HG02870 (cell line): Measurements from ENCODE around the gene PLAAT4.
"Not testable (repeated sequence)": the region's sequence is repeated elsewhere in the genome, so short reads cannot be mapped to it uniquely, and the experiment has no call there.

Experiments used
- ATAC-seq: cut with Tn5 transposase; IDR thresholded peaks from one replicate; pipeline ENCODE4 v1.9.1; 2021; ENCODE audit warnings: mild to moderate bottlenecking, moderate library complexity; ENCODE audit not compliant: unreplicated experiment

PLAAT4 gene

DNA sequence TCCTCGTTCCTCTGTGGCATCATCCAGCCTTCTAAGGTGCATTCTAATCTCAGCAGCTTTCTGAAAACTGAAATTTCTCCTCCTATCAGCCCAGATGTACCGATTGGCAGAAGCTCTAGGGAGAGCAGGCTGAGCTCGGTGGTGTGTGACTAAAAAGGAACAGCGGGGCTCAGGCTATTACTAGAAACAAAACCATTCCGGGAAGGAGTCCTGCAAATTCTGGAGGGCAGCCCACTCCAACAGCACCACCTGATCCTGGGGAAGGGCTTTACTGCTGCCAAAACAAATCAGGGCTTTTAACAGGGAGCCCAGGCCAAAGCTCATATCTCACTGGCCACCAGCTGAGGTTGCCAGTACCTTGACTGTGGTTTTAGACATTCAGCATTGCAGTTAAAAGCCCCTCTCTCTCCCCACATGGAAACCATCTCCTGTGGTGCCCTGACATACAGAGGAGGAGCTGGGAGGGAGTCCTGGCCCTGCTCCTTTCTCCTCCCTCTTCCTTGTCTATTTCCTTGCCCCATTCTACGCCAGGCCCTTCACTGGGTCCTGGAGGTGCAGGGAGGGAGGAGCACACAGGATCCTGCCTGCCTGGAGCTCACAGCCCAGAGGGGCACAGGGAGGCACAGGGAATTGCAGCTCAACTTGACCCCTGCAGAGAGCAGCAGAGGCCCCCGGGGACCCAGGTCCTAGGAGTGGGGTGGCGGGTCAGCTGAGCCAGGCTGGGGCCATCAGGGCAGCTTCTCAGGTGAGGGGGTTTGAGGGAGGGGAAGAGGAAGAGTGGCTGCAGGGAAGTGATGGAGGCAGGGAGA lies 889 bp downstream of the PLAAT4 start:
- ATAC-seq: no peak

DNA sequence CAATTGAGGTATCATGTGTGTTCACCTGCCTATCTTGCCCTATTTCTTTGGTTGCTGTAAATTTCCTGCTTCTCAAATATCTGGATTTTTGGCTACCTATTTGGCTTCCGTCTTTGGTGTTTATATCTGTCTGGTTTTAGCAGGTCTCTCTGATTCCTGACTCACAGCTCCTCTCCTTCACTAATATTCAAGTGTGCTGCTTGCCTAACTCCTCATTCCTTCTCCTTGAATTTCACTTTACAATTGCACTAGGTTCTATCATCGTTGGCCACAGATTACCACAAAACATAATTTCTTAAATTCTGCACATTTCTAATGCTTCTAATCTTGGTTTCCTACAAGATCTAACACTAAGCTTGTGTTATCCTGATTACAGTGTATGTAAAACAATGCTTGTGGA lies 5.9 kb downstream of the PLAAT4 start:
- ATAC-seq: not testable (repeated sequence)

DNA sequence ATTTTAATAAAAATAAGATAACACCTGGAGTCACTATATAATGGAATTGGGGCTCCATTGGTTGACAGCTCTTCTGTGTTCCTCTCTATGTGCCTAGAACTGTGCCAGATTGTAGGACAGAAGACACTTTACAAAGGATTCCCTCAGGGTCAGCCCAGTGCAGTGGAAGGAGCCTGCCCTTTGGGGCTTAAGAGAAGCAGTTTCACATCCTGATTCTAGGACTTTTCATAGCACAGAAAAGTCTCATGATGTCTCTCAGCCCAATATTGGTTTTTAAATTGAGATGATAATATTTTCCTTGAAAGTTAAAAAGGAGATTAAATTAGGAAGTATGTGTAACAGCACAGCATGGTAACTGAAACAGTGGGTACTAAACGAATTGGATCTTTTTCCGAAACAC lies 7.1 kb downstream of the PLAAT4 start:
- ATAC-seq: no peak

DNA sequence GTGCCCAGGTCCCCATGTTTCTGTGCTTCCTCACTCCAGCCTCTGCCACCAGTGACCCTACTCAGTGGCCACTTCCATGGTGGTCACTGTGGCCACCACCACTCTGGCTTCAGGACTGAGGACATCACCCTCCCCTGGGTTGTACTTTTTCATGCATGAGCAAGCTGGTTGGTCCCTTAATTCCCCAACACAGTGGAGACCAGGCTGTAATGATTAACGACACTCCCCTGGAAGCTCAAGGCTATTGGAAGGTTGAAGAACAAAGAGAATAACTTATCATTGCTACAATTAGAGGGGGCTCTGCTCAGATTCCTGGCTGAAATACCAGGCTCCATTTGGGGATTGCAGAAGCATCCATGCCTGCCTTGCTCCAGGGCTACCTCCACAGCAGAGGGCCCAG lies 10.5 kb downstream of the PLAAT4 start:
- ATAC-seq: no peak

DNA sequence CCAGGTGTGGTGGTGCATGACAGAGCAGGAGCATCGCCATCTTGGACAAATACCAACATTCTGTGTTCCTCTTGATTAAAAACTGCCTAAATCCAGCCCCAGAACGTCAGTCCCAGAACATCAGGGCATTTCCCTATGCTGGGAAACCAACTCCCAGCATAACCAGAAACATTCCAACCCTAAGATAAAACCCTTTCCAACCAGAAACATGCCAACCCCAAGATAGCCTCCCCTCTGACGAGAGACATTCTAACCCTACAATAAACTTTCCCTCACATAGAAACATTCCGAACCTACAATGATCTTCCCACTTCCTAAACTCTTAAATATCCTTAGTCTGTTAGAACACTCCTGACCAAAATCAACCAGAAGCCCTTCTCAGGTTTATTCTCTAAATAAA lies 11.6 kb downstream of the PLAAT4 start:
- ATAC-seq: no peak

DNA sequence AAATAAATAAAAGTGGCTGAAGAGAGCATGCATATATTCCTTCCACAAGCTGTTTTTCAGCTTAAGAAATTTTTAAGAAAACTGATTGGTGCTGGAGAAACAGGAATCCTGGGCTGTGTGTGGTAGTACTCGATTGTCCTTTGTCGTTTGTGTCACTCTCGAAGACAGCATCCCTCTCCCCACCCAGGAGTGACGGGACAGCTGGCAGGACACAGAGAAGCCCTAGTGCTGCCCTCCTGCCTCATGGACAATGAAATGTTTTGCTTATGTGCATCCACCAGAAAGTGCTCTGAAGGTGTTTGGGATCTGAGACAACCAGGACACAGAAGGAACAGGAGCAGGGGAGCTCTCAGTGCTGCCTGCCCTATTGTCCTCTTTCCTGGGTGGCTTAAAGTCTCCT lies 12.8 kb downstream of the PLAAT4 start:
- ATAC-seq: no peak

DNA sequence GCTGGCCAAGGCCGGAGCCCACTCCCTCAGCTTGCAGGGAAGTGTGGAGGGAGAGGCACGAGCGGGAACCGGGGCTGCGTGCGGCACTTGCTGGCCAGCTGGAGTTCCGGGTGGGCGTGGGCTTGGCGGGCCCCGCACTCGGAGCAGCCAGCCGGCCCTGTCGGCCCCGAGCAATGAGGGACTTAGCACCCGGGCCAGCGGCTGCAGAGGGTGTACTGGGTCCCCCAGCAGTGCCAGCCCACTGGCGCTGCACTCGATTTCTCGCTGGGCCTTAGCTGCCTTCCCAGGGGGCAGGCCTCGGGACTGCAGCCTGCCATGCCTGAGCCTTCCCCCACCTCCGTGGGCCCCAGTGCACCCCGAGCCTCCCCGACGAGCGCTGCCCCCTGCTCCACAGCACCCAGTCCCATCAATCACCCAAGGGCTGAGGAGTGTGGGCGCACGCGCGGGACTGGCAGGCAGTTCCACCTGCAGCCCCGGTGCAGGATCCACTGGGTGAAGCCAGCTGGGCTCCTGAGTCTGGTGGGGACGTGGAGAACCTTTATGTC lies 13.6 kb downstream of the PLAAT4 start:
- not testable (repeated sequence) for ATAC-seq

DNA sequence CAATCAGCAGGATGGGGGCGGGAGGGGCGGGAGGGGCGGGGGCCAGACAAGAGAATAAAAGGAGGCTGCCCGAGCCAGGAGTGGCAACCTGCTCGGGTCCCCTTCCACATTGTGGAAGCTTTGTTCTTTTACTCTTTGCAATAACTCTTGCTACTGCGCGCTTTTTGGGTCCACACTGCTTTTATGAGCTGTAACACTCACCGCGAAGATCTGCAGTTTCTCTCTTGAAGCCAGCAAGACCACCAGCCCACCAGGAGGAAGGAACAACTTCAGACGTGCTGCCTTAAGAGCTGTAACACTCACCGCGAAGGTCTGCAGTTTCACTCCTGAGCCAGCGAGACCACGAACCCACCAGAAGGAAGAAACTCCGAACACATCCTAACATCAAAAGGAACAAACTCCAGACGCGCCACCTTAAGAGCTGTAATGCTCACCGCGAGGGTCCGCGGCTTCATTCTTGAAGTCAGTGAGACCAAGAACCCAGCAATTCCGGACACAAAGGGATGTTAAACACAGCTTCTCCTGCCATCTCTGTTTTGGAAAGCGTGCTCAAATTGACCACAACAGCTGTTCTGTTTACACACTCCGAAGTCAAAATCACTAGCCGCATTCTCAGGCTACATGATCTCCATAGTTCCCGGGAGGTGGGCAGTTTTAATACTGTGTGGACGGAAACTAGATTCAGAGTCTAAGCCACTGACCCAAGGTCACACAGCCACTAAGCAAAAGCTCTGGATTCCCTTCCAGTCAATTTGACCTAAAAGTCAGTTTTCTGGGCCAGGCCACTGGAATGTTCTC lies 14.7 kb downstream of the PLAAT4 start:
- ATAC-seq: no peak

DNA sequence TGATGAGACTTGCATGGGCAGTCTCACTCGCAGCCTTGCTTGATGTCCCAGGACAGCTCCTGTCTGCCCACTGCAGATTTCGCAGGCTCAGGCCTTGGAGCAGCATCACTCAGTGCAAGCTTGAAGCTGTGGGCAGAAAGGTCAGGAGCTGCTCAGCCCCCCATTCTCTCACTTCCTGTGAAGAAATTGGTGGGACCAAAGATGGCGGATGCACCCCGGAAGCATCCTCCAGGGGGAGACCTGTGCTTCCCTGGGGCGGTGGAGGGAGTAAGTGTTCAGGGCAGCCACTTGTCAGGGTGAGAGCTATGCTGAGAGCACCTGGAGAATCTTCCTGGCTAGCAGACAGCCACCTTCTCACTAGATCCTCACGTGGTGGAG lies 15.3 kb downstream of the PLAAT4 start:
- ATAC-seq: no peak

DNA sequence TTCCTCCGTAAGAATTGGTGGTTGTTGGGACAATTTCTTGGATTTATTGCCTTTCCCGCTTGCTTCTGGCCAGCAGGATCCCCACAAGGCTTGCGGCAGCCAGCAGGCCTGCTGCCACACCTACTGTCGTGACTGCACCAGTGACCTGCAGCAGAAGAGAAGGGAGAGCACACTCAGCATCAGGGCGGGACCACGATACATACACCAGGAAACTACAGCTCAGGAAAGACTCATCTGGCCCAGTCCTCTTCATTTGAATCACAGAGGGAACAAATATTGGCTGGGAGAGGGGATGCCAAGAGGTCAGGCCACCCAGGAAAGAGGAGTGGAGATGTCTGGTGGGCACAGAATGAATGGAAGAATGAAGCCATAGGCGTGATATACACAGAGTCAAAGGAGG lies 16.3 kb downstream of the PLAAT4 start:
- ATAC-seq: no peak

DNA sequence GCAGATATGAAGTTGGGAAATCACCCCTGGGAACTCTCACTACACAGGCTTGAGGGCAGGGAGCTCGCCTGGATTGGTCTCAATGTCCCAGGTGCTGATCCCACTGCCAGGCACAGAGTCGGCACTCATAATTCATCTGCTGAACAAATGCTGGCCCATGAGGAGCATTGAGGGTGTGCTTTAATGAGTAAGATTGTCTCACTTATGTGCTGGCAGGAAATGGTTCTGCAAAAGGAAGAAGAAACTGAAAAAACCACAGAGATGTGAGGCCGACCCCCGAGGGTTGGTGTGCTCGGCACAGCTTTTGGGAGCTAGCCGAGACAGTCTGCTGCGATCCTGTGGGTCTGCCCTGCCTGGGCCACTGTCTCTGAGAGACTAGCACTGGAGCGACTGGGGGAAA lies 17.2 kb downstream of the PLAAT4 start:
- peak; percentile 74 for ATAC-seq

DNA sequence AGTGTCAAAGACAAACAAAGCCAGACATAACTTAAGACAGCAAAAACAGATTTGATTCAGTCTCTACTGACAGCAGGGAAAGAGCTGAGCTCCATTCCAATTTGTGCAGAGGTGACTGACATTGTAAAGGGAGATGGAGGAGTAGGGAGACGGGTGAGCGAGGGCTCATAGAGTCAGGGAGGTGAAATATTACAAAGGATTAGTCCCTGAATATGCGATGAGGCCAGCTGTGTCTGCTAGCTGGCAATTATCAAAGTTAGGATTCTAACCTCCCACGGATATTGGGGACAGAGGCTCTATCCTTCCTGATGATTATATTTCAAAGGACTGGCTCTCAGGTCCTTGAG lies 18.2 kb downstream of the PLAAT4 start:
- no peak for ATAC-seq

DNA sequence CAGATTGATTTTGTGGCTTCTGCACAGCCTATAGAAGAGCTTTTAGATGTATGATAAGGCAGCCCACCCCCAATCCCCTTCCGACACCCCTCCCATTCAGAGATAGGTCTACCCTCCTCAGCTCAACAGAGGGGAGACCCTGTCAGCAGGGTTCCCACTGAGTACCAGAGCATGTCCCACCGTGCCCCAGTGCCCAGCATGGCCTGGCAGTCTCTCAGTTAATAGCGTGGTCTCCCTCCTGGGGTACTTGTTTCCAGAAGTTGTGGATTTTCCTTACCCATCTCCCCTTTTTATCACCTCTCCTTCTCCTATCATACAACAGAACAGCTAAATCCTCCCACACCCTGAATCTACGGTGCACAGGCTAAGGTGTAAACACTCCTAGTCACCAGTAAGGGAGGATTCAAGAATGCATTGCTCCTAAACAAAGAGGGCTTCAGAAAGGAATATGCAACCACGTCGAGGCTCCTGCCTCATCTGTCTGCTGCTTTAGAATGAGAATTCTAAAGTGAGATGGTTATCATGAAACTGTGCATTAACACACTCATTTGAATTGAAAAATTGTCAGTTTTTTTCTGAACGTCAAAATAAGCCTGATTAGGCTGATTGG lies 19.9 kb downstream of the PLAAT4 start:
- ATAC-seq: no peak

DNA sequence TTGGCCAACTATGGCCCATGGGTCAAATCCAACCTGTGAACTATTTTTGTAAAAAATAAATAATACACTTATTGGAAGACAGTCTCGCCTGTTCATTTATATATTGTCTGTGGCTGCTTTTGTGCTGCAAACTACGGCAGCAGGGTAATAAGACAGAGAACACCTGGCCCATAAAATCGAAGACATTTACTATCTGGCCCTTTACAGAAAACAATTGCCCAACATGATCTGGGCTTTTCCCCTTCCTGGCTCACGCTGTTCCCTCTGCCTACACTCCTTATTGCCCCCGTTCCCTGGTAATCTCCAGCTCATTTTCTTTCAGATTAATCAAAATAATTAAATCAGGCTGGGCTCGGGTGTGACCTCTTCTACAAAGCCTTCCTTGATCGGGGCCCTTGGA lies 21.0 kb downstream of the PLAAT4 start:
- ATAC-seq: no peak

DNA sequence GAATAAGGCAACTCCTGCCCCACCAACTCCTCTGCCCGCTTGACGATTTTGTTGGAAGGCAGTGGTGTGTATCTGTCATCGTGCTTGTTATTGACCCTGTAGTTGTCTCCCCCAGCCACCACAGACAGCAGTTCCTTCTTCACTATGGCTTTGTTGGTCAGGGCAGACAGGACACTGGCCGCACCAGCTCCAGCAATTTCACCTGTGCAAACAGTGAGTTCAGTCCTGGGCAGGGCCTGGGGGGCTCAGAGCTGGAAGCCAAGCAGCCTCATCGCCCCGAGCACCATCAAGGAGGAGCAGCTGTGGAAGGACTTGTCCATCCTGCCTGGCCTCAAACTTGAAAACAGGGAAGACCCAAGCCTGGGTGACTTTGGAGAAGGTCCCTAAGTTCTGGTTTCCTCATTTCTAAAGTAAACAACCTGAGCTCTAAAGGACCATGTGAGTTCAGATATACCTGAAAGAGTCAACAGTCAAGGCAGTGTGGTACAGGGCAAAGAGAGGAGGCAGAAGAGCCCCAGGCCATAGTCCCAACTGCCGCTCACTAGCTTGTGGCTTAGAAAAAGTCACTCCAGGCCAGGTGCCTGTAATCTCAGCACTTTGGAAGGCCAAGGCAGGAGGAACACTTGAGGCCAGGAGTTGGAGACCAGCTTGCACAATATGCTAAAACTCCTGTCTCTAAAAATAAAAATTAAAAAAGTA lies 22.0 kb downstream of the PLAAT4 start:
- ATAC-seq: no peak

DNA sequence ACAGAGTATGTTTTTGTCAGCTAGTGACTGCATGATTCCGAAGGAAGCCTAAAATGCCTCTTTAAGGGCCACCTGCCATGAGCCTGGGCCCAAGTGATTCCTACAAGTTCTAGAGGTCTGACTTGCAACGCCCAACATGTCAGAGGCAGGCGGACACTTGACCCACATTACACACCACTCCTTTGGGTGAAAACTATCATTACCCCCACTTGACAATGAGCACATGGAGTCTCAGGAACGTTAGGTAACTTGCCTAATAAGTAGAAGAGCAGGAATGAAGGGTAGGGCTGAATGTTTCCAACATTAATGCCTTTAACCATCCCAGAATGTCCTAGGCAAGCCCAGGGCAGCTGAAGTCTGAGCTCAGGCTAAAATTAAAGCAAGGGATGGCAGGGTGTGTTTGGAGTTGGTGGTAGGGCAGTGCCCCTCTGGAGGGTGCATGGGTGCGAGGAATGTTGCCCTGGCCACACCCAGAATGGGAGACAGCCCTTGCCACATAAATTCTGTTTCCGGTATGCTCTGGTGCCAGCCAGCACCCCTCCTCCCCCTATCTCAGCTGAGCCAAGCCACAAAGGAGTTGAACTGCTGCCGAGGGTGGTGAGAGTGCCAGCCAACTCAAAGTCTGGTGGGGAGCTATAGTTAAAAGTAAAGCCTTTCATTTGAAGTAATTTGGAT lies 24.0 kb downstream of the PLAAT4 start:
- no peak for ATAC-seq

DNA sequence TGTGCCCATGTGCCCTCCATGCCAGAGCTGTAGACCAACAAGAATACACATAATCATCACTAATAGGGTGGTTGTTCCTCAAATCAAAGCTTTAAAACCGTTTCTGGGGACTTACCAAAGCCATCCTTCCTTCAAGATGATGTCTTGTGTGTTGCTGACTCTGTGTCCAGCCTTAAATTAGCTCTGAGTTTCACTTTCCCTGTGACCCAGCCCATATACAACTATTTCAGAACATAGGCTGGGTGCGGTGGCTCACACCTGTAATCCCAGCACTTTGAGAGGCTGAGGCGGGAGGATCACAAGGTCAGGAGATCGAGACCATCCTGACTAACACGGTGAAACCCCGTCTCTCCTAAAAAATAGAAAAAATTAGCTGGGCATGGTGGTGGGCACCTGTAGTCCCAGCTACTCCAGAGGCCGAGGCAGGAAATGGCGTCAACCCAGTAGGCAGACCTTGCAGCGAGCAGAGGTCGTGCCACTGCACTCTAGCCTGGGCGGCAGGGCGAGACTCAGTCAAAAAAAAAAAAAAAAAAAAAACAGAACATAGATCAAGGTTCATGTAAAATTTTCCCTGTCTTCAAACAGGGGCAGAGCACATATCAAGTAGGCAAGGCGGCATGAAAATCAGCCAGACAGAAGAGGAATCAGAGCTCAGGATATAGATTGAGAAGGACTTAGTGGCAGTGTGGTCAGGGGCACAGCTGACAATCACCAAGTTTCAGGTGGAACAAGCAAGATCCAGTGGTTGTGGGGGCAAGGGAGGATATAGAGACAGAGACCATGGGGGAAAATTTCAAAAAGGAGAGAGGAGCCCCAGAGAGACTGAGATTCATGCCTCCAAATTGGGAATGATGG lies 26.8 kb downstream of the PLAAT4 start, which contains the start of gene PLAAT2:
PLAAT2 (minus strand) TSS at position 179 of the 855 bp plus-strand sequence; CDS start at position 124, 55 bp downstream.
- no peak for ATAC-seq

DNA sequence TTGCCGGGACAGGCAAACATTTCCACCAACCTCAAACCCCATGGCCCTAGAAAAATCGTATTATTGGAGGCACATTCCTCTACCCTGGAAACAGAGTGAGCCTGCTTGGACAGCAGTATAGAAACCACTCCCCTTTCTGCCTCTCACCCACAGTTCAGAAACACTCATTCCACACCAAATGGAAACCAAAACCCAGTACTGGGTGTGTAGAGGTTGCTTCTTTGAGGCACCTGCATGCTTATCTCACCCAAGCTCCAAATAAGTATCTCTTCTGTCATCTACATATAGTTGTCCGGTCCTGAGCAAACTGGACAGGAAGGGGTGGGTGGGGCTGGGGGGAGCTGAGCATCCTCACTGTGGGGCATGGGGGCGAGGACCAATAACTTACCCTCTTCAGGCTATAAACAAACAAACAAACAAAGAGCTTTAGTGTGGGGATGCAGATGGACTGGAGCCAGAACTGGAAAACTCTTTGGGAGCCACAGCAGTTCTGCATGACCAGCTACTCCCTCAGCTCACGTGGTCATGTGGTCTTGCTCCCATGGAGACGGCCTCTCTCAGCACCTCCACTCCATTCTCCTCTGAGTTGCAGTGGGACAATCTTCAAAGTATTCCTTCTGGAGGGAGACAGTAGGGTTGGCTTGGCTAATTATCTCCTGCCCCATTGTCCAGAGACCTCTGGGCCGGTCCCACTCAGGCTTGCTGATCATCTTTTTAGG lies 27.6 kb downstream of the PLAAT4 start:
- ATAC-seq: peak; percentile 61
